HEK293 (cell line): ENCODE measurements around the gene CPNE9.

Source experiments
- CTCF ChIA-PET: fragments of 350-600 bp; formaldehyde crosslinking; extraction: SDS; loops from one replicate; lab custom pipeline; 2021; ENCODE audit warnings: antibody characterized with exemption; lab: Yijun Ruan, JAX
- POLR2A ChIA-PET: fragments of 300-600 bp; formaldehyde crosslinking; extraction: SDS; loops from one replicate; lab custom pipeline; 2020; ENCODE audit warnings: antibody characterized with exemption, inconsistent platforms; lab: Yijun Ruan, JAX
- H3K27ac ChIP-seq: fragments of 200-500 bp; sonication (Bioruptor generic); 2 replicates; pipeline ENCODE4 v1.5.1; 2014; ENCODE audit warnings: low read depth, low read length, control low read depth, inconsistent platforms; ENCODE audit errors: extremely low read depth
- H3K36me3 ChIP-seq, 2 experiments: fragments of 200-500 bp in 1 of 2; sonication (Bioruptor generic) in 1 of 2; 1 replicate in 1 of 2; 2 replicates in 1 of 2; pipeline ENCODE4 v1.5.1; 2014 to 2017; ENCODE audit warnings: inconsistent platforms in 2 of 2, low read length in 2 of 2; ENCODE audit not compliant: control insufficient read depth in 2 of 2, insufficient read depth in 1 of 2
- H3K4me1 ChIP-seq: fragments of 200-500 bp; sonication (Bioruptor generic); 2 replicates; pipeline ENCODE4 v1.5.1; 2014; ENCODE audit warnings: mild to moderate bottlenecking, low read length, inconsistent platforms; ENCODE audit not compliant: control insufficient read depth, insufficient read depth
- H3K4me3 ChIP-seq: 2 replicates; pipeline ENCODE4 v1.5.1; 2011; ENCODE audit warnings: low read depth, mild to moderate bottlenecking, control low read depth, low read length, moderate library complexity
- H3K9me3 ChIP-seq: fragments of 200-500 bp; sonication (Bioruptor generic); 2 replicates; pipeline ENCODE4 v1.5.1; 2014; ENCODE audit warnings: low read depth, low read length, inconsistent platforms; ENCODE audit not compliant: control insufficient read depth, insufficient read depth
- EGR2 ChIP-seq: fragments of 450-650 bp; formaldehyde crosslinking; IDR thresholded peaks from 2 replicates; pipeline ENCODE4 v1.5.1; 2016; ENCODE audit warnings: low read depth, missing biosample characterization, missing genetic modification characterization
- KLF16 ChIP-seq: fragments of 450-650 bp; formaldehyde crosslinking; IDR thresholded peaks from 2 replicates; pipeline ENCODE4 v1.5.1; 2017; ENCODE audit warnings: missing biosample characterization, missing genetic modification characterization
- OVOL3 ChIP-seq: fragments of 450-650 bp; formaldehyde crosslinking; IDR thresholded peaks from 2 replicates; pipeline ENCODE4 v1.5.1; 2016; ENCODE audit warnings: missing biosample characterization, missing genetic modification characterization
- YY1 ChIP-seq: fragments of 450-650 bp; formaldehyde crosslinking; IDR thresholded peaks from 2 replicates; pipeline ENCODE4 v1.5.1; 2018; ENCODE audit warnings: missing biosample characterization, missing genetic modification characterization
- ZBTB48 ChIP-seq: fragments of 450-650 bp; formaldehyde crosslinking; IDR thresholded peaks from 2 replicates; pipeline ENCODE4 v1.5.1; 2016; ENCODE audit warnings: missing biosample characterization, missing genetic modification characterization
- ZEB2 ChIP-seq: fragments of 450-650 bp; formaldehyde crosslinking; IDR thresholded peaks from 2 replicates; pipeline ENCODE4 v1.5.1; 2016; ENCODE audit warnings: missing biosample characterization, missing genetic modification characterization
- ZFHX2 ChIP-seq: fragments of 450-650 bp; formaldehyde crosslinking; conservative IDR thresholded peaks from 2 replicates; pipeline ENCODE4 v1.5.1; 2016; ENCODE audit warnings: missing biosample characterization, missing genetic modification characterization
- ZNF10 ChIP-seq: fragments of 450-650 bp; formaldehyde crosslinking; IDR thresholded peaks from 2 replicates; pipeline ENCODE4 v1.5.1; 2017; ENCODE audit warnings: missing biosample characterization, missing genetic modification characterization
- ZNF155 ChIP-seq: fragments of 450-650 bp; formaldehyde crosslinking; IDR thresholded peaks from 2 replicates; pipeline ENCODE4 v1.5.1; 2016; ENCODE audit warnings: missing biosample characterization, missing genetic modification characterization
- ZNF2 ChIP-seq: fragments of 450-650 bp; formaldehyde crosslinking; IDR thresholded peaks from 2 replicates; pipeline ENCODE4 v1.5.1; 2016; ENCODE audit warnings: missing biosample characterization, missing genetic modification characterization
- ZNF214 ChIP-seq: fragments of 450-650 bp; formaldehyde crosslinking; IDR thresholded peaks from 2 replicates; pipeline ENCODE4 v1.5.1; 2017; ENCODE audit warnings: missing biosample characterization, mild to moderate bottlenecking, missing genetic modification characterization, borderline replicate concordance
- ZNF221 ChIP-seq: fragments of 450-650 bp; formaldehyde crosslinking; IDR thresholded peaks from 2 replicates; pipeline ENCODE4 v1.5.1; 2017; ENCODE audit warnings: missing biosample characterization, missing genetic modification characterization, borderline replicate concordance
- ZNF354C ChIP-seq: fragments of 450-650 bp; formaldehyde crosslinking; IDR thresholded peaks from 2 replicates; pipeline ENCODE4 v1.5.1; 2016; ENCODE audit warnings: missing biosample characterization, missing genetic modification characterization, low read depth, borderline replicate concordance
- ZNF48 ChIP-seq: fragments of 450-650 bp; formaldehyde crosslinking; IDR thresholded peaks from 2 replicates; pipeline ENCODE4 v1.5.1; 2016; ENCODE audit warnings: missing biosample characterization, missing genetic modification characterization
- ZNF510 ChIP-seq: fragments of 450-650 bp; formaldehyde crosslinking; IDR thresholded peaks from 2 replicates; pipeline ENCODE4 v1.5.1; 2018; ENCODE audit warnings: mild to moderate bottlenecking, missing genetic modification characterization, missing biosample characterization; ENCODE audit not compliant: insufficient replicate concordance
- ZNF843 ChIP-seq: fragments of 450-650 bp; formaldehyde crosslinking; IDR thresholded peaks from 2 replicates; pipeline ENCODE4 v1.5.1; 2016; ENCODE audit warnings: missing biosample characterization, missing genetic modification characterization
- TF ChIP-seq, protein P1 (sequence below): fragments of 450-650 bp; formaldehyde crosslinking; IDR thresholded peaks from 2 replicates; pipeline ENCODE4 v1.5.1; 2016; ENCODE audit warnings: missing biosample characterization, missing genetic modification characterization
- TF ChIP-seq, protein P2 (sequence below): fragments of 450-650 bp; formaldehyde crosslinking; IDR thresholded peaks from 2 replicates; pipeline ENCODE4 v1.5.1; 2016; ENCODE audit warnings: missing biosample characterization, missing genetic modification characterization
- TF ChIP-seq, protein P3 (sequence below): fragments of 450-650 bp; formaldehyde crosslinking; IDR thresholded peaks from 2 replicates; pipeline ENCODE4 v1.5.1; 2016; ENCODE audit warnings: missing biosample characterization, missing genetic modification characterization
- TF ChIP-seq, protein P4 (sequence below): fragments of 450-650 bp; formaldehyde crosslinking; IDR thresholded peaks from 2 replicates; pipeline ENCODE4 v1.5.1; 2017; ENCODE audit warnings: missing biosample characterization, missing genetic modification characterization

Gene CPNE9

DNA sequence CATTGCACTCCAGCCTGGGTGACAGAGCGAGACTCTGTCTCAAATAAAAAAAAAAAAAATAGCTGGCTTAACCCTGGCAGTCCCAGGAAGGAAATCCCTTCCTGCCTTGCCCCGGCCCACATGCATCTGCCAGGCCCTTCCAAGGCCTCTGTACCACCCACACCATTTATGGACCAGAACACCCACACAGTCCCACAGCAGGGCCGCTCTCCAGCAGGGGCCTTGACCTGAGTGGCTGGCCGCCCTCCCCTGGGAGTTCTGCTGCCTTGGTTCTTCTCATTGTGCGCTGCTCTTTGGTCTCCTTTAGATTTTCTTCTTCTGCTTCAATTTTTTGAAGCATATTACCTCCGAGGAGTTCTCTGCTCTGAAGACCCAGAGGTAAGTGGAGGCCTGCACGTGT lies 16.1 kb upstream of the CPNE9 start:
- Histone ChIP-seq H3K27ac (no peak overlapping the region), H3K4me3 (no peak overlapping the region), H3K4me1 (no peaks in the 10 kb centered on the region)
- TF ChIP-seq, protein P1, sequence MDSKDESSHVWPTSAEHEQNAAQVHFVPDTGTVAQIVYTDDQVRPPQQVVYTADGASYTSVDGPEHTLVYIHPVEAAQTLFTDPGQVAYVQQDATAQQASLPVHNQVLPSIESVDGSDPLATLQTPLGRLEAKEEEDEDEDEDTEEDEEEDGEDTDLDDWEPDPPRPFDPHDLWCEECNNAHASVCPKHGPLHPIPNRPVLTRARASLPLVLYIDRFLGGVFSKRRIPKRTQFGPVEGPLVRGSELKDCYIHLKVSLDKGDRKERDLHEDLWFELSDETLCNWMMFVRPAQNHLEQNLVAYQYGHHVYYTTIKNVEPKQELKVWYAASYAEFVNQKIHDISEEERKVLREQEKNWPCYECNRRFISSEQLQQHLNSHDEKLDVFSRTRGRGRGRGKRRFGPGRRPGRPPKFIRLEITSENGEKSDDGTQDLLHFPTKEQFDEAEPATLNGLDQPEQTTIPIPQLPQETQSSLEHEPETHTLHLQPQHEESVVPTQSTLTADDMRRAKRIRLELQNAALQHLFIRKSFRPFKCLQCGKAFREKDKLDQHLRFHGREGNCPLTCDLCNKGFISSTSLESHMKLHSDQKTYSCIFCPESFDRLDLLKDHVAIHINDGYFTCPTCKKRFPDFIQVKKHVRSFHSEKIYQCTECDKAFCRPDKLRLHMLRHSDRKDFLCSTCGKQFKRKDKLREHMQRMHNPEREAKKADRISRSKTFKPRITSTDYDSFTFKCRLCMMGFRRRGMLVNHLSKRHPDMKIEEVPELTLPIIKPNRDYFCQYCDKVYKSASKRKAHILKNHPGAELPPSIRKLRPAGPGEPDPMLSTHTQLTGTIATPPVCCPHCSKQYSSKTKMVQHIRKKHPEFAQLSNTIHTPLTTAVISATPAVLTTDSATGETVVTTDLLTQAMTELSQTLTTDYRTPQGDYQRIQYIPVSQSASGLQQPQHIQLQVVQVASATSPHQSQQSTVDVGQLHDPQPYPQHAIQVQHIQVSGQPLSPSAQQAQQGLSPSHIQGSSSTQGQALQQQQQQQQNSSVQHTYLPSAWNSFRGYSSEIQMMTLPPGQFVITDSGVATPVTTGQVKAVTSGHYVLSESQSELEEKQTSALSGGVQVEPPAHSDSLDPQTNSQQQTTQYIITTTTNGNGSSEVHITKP (tag by site-specific recombination): no peak
- TF ChIP-seq OVOL3 (tag by site-specific recombination): no peak
- no peak for TF ChIP-seq ZNF48
- TF ChIP-seq ZFHX2: peak; percentile 63; the same call in 1 of the 2 replicates
- TF ChIP-seq EGR2 (tag by site-specific recombination): peak; percentile 79
- TF ChIP-seq, all 188 proteins: peak for 2
- CTCF ChIA-PET: no interaction called here
- peaks cover 3 to 93% of the 10 kb centered on the region in 2 experiments; a peak in 2 of 3 replicates for H3K36me3 ChIP-seq
- POLR2A ChIA-PET: no interaction called here
- H3K9me3 ChIP-seq: no peaks in the 10 kb centered on the region

DNA sequence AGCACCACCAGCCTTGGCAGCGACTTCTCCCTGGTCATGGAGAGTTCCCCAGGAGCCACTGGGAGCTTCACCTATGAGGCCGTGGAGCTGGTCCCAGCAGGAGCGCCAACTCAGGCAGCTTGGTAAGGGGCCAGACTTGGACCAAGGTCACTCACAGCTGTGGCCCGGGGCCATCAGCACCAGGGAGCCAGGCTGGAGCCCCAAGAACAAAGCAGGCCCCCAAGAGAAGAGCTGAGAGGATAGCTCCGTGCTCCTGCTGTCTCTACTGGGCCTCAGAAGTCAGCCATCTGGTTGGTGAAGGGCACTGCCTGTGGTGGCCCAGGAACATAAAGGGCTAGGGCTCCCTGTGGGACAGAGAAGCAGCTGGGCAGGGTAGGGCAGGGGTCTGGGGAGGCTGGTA lies 14.7 kb upstream of the CPNE9 start:
- Histone ChIP-seq H3K36me3 (peaks cover 3 to 94% of the 10 kb centered on the region in 2 experiments; a peak in 2 of 3 replicates), H3K27ac (no peak overlapping the region), H3K9me3 (no peaks in the 10 kb centered on the region), H3K4me3 (no peak overlapping the region), H3K4me1 (no peaks in the 10 kb centered on the region)
- ChIA-PET POLR2A (interaction anchor here (0.7 kb wide), 1 partner anchor 22 kb away, joined by 3 read pairs; no protein-coding TSS in a partner anchor), CTCF (interaction anchor here (0.8 kb wide), 1 partner anchor 185 kb away, joined by 5 read pairs; no protein-coding TSS in a partner anchor)
- no peak for TF ChIP-seq KLF16
- TF ChIP-seq ZNF354C (tag by site-specific recombination): no peak
- TF ChIP-seq ZBTB48 (tag by site-specific recombination): no peak
- TF ChIP-seq ZNF2 (tag by site-specific recombination): no peak
- no peak for TF ChIP-seq ZNF214 (tag by site-specific recombination)

DNA sequence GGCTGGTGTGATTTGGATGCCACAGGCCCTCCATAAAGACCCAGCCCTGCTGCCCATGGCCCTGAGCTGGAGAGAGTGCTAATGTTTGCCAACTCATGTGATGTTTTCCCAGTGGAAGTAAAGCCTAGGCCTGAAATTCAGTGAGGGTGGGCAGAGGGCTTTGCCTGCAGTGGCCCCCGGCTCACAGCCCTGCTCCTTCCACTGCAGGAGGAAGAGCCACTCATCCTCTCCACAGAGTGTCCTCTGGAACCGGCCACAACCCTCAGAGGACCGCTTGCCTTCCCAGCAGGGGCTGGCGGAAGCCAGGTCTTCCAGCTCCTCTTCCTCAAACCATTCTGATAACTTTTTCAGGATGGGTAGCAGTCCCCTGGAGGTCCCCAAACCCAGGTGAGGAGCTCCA lies 13.9 kb upstream of the CPNE9 start:
- H3K36me3 ChIP-seq: peaks cover 3 to 94% of the 10 kb centered on the region in 2 experiments; a peak in 2 of 3 replicates
- no peak for TF ChIP-seq ZNF10
- no peak for TF ChIP-seq ZNF843 (tag by site-specific recombination)
- TF ChIP-seq, protein P2, sequence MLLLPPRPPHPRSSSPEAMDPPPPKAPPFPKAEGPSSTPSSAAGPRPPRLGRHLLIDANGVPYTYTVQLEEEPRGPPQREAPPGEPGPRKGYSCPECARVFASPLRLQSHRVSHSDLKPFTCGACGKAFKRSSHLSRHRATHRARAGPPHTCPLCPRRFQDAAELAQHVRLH (tag by site-specific recombination): no peak
- no peak for TF ChIP-seq ZNF221 (tag by site-specific recombination)
- TF ChIP-seq YY1 (tag by site-specific recombination): no peak
- no peak for TF ChIP-seq ZNF510
- TF ChIP-seq, protein P3, sequence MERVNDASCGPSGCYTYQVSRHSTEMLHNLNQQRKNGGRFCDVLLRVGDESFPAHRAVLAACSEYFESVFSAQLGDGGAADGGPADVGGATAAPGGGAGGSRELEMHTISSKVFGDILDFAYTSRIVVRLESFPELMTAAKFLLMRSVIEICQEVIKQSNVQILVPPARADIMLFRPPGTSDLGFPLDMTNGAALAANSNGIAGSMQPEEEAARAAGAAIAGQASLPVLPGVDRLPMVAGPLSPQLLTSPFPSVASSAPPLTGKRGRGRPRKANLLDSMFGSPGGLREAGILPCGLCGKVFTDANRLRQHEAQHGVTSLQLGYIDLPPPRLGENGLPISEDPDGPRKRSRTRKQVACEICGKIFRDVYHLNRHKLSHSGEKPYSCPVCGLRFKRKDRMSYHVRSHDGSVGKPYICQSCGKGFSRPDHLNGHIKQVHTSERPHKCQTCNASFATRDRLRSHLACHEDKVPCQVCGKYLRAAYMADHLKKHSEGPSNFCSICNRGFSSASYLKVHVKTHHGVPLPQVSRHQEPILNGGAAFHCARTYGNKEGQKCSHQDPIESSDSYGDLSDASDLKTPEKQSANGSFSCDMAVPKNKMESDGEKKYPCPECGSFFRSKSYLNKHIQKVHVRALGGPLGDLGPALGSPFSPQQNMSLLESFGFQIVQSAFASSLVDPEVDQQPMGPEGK (tag by site-specific recombination): no peak
- no peak for TF ChIP-seq ZNF155 (tag by site-specific recombination)
- no peak for TF ChIP-seq ZEB2
- TF ChIP-seq, protein P4, sequence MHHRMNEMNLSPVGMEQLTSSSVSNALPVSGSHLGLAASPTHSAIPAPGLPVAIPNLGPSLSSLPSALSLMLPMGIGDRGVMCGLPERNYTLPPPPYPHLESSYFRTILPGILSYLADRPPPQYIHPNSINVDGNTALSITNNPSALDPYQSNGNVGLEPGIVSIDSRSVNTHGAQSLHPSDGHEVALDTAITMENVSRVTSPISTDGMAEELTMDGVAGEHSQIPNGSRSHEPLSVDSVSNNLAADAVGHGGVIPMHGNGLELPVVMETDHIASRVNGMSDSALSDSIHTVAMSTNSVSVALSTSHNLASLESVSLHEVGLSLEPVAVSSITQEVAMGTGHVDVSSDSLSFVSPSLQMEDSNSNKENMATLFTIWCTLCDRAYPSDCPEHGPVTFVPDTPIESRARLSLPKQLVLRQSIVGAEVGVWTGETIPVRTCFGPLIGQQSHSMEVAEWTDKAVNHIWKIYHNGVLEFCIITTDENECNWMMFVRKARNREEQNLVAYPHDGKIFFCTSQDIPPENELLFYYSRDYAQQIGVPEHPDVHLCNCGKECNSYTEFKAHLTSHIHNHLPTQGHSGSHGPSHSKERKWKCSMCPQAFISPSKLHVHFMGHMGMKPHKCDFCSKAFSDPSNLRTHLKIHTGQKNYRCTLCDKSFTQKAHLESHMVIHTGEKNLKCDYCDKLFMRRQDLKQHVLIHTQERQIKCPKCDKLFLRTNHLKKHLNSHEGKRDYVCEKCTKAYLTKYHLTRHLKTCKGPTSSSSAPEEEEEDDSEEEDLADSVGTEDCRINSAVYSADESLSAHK (tag by site-specific recombination): no peak
- TF ChIP-seq, all 188 proteins: peak for 0
- Histone ChIP-seq H3K4me3 (no peak overlapping the region), H3K4me1 (no peaks in the 10 kb centered on the region), H3K27ac (no peak overlapping the region), H3K9me3 (no peaks in the 10 kb centered on the region)
- ChIA-PET CTCF (no interaction called here), POLR2A (no interaction called here)
